PC-3 (cell line): ENCODE data around the gene DOCK10. TPM values are rescaled to one million over a fixed set of nuclear protein-coding genes. Genes with fewer than 3 reads are reported as not detected.
A peak's percentile ranks its signal among the peaks of the same experiment; 100 is the strongest.

ENCODE experiments used
- ATAC-seq: fragments of 200-7000 bp; cut with Tn5 transposase; 2 replicates; pipeline ENCODE4 v1.9.1; 2020; ENCODE audit warnings: mild to moderate bottlenecking, moderate library complexity
- BruUV-seq: library from RNA; stranded (reverse); fragments of 400-500 nt; replicated peaks from 2 replicates; lab custom pipeline; 2021; lab: Mats Ljungman, UMichigan
- CTCF ChIA-PET: fragments of 300-600 bp; sonication (Branson Sonifier 250); formaldehyde crosslinking; loops from one replicate; lab custom pipeline; 2022; ENCODE audit warnings: antibody characterized with exemption; lab: Charles Lee
- POLR2A ChIA-PET: fragments of 300-600 bp; sonication (Branson Sonifier 250); formaldehyde crosslinking; loops from one replicate; lab custom pipeline; 2022; ENCODE audit warnings: antibody characterized with exemption; ENCODE audit not compliant: unreplicated experiment; lab: Charles Lee
- DNase-seq: peaks from one replicate; pipeline ENCODE4 v3.0.0-alpha.2; 2015
- H2AFZ ChIP-seq: fragments of 300-600 bp; sonication (generic); 2 replicates; pipeline ENCODE4 v1.6.0; 2016; ENCODE audit warnings: antibody characterized with exemption, low read length
- H3F3A ChIP-seq: fragments of 300-600 bp; sonication (generic); one replicate; pipeline ENCODE4 v1.6.0; 2017; ENCODE audit warnings: antibody characterized with exemption, low read length, control low read depth, mild to moderate bottlenecking; ENCODE audit not compliant: unreplicated experiment
- H3K27ac ChIP-seq: fragments of 300-600 bp; sonication (generic); 2 replicates; pipeline ENCODE4 v1.5.1; 2016; ENCODE audit warnings: mild to moderate bottlenecking, low read length
- H3K27me3 ChIP-seq: fragments of 300-600 bp; sonication (generic); 2 replicates; pipeline ENCODE4 v1.6.1; 2016; ENCODE audit warnings: low read length, mixed read lengths
- H3K36me3 ChIP-seq: fragments of 300-600 bp; sonication (generic); 2 replicates; pipeline ENCODE4 v1.6.1; 2016; ENCODE audit warnings: low read depth, mixed run types, low read length, mixed read lengths
- H3K4me1 ChIP-seq: fragments of 300-600 bp; sonication (generic); 2 replicates; pipeline ENCODE4 v1.5.1; 2016; ENCODE audit warnings: low read length; ENCODE audit not compliant: insufficient read depth
- H3K4me2 ChIP-seq: fragments of 300-600 bp; sonication (generic); 2 replicates; pipeline ENCODE4 v1.6.0; 2016; ENCODE audit warnings: low read length
- H3K4me3 ChIP-seq: fragments of 300-600 bp; sonication (generic); 2 replicates; pipeline ENCODE4 v1.5.1; 2016; ENCODE audit warnings: mild to moderate bottlenecking, low read length, mixed read lengths
- H3K79me2 ChIP-seq: fragments of 300-600 bp; sonication (generic); 2 replicates; pipeline ENCODE4 v1.6.1; 2017; ENCODE audit warnings: low read length, mixed read lengths
- H3K9ac ChIP-seq: fragments of 300-600 bp; sonication (generic); 2 replicates; pipeline ENCODE4 v1.6.0; 2016; ENCODE audit warnings: mild to moderate bottlenecking, low read length
- H3K9me2 ChIP-seq: fragments of 300-600 bp; sonication (generic); replicated peaks from 2 replicates; pipeline ENCODE4 v1.6.1; 2016; ENCODE audit warnings: mixed run types, low read length, mixed read lengths
- H3K9me3 ChIP-seq: fragments of 300-600 bp; sonication (generic); 2 replicates; pipeline ENCODE4 v1.6.1; 2016; ENCODE audit warnings: low read length, mixed read lengths
- H4K20me1 ChIP-seq: fragments of 300-600 bp; sonication (generic); 2 replicates; pipeline ENCODE4 v1.6.1; 2016; ENCODE audit warnings: low read length, mixed read lengths
- EZH2 ChIP-seq: fragments of 300-600 bp; sonication (generic); IDR thresholded peaks from one replicate; pipeline ENCODE4 v1.6.1; 2017; ENCODE audit warnings: antibody characterized with exemption, mild to moderate bottlenecking, low read length; ENCODE audit not compliant: unreplicated experiment
- EZH2phosphoT487 ChIP-seq: fragments of 300-600 bp; sonication (generic); IDR thresholded peaks from 2 replicates; pipeline ENCODE4 v1.6.1; 2018; ENCODE audit warnings: mild to moderate bottlenecking, antibody characterized with exemption, low read length, borderline replicate concordance
- intact Hi-C: fragments of 100-400 bp; cut with micrococcal nuclease; formaldehyde crosslinking; loops from 2 replicates; pipeline ENCODE4 v1.9.0; 2023
- total RNA-seq: library from RNA; depleted of rRNA; stranded (reverse); fragments of >200 nt; gene quantifications from 2 replicates; pipeline ENCODE4 v1.2.3, GENCODE V29; 2014
- TF ChIP-seq, protein P1 (sequence below): fragments of 300-600 bp; sonication (generic); conservative IDR thresholded peaks from 2 replicates; pipeline ENCODE4 v1.5.1; 2017; ENCODE audit warnings: antibody characterized with exemption, low read depth, mild to moderate bottlenecking, low read length

DOCK10 gene
- total RNA-seq, 1 experiment from 2014 or later, result 23.1 TPM

- H3K9me2 ChIP-seq, result no peaks in the 10 kb centered on the region
- H3F3A ChIP-seq, result no peaks in the 10 kb centered on the region
- H3K4me3 ChIP-seq, result peak overlapping the region; percentile 56
- H3K36me3 ChIP-seq, result 0 out of 2 replicates have a peak, but pooled peaks cover 2% of the 10 kb centered on the region
- POLR2A ChIA-PET, result interaction anchor here (0.6 kb wide), 1 partner anchor 178 kb away, joined by 4 read pairs; no protein-coding TSS in a partner anchor
- TF ChIP-seq, protein P1, sequence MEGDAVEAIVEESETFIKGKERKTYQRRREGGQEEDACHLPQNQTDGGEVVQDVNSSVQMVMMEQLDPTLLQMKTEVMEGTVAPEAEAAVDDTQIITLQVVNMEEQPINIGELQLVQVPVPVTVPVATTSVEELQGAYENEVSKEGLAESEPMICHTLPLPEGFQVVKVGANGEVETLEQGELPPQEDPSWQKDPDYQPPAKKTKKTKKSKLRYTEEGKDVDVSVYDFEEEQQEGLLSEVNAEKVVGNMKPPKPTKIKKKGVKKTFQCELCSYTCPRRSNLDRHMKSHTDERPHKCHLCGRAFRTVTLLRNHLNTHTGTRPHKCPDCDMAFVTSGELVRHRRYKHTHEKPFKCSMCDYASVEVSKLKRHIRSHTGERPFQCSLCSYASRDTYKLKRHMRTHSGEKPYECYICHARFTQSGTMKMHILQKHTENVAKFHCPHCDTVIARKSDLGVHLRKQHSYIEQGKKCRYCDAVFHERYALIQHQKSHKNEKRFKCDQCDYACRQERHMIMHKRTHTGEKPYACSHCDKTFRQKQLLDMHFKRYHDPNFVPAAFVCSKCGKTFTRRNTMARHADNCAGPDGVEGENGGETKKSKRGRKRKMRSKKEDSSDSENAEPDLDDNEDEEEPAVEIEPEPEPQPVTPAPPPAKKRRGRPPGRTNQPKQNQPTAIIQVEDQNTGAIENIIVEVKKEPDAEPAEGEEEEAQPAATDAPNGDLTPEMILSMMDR, result no peak
- TF ChIP-seq EZH2, result no peak
- no peak for TF ChIP-seq EZH2phosphoT487
- H3K27ac ChIP-seq, result peak overlapping the region; percentile 77
- peak overlapping the region; percentile 83 for H3K4me2 ChIP-seq
- DNase-seq, result peak; percentile 81
- BruUV-seq, result no TSS peak
- no peaks in the 10 kb centered on the region for H3K27me3 ChIP-seq
- H3K9me3 ChIP-seq, result no peaks in the 10 kb centered on the region
- H3K4me1 ChIP-seq, result peaks cover 50% of the 10 kb centered on the region
- CTCF ChIA-PET, result interaction anchor here (0.6 kb wide), 1 partner anchor 247 kb away, joined by 3 read pairs; no protein-coding TSS in a partner anchor
- peak; percentile 60 for ATAC-seq
- intact Hi-C loops, result no loop called here
- no peaks in the 10 kb centered on the region for H4K20me1 ChIP-seq
- peak overlapping the region; percentile 48 for H3K9ac ChIP-seq
- H3K79me2 ChIP-seq, result no peaks in the 10 kb centered on the region
- H2AFZ ChIP-seq, result peak overlapping the region; percentile 76
These were observed 156.3 kb downstream of the DOCK10 start for GRCh38 chr2:224885836-224886547.

- H3K4me1 ChIP-seq, result peaks cover 50% of the 10 kb centered on the region
- H3K9ac ChIP-seq, result no peak overlapping the region
- no peaks in the 10 kb centered on the region for H3K79me2 ChIP-seq
- ATAC-seq, result no peak
- no peaks in the 10 kb centered on the region for H3K9me2 ChIP-seq
- intact Hi-C loops, result no loop called here
- no peaks in the 10 kb centered on the region for H3K9me3 ChIP-seq
- POLR2A ChIA-PET, result no interaction called here
- no peaks in the 10 kb centered on the region for H3F3A ChIP-seq
- H3K27me3 ChIP-seq, result no peaks in the 10 kb centered on the region
- DNase-seq, result no peak
- TF ChIP-seq EZH2phosphoT487 (no peak), EZH2 (no peak)
- TF ChIP-seq, protein P1, result no peak
- no TSS peak for BruUV-seq
- no peak overlapping the region for H3K4me3 ChIP-seq
- 0 out of 2 replicates have a peak, but pooled peaks cover 2% of the 10 kb centered on the region for H3K36me3 ChIP-seq
- no peak overlapping the region for H2AFZ ChIP-seq
- CTCF ChIA-PET, result no interaction called here
- H4K20me1 ChIP-seq, result no peaks in the 10 kb centered on the region
- H3K4me2 ChIP-seq, result no peak overlapping the region
- no peak overlapping the region for H3K27ac ChIP-seq
These were observed 157.0 kb downstream of the DOCK10 start for GRCh38 chr2:224885291-224885690.

DNA sequence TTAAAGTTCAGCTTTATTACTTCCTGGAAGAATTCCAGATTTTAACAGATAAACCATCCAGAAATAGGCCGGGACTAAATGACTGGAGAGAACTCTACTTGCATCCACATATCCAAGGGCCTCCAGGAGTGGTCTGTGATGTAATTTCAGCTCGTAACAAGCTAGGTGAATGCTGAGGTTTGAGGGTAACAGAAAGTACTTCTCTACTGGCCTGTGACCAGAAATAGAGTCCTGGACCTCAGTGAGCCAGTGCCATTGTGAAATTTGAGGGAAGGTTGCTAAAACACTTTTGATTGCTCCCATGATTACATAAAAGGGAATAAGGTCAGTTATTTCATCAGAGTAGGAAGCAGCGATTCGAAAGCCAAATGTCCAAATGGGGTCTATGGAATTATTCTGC, 158.1 kb downstream of the DOCK10 start:
- DNase-seq, result no peak
- Histone ChIP-seq H3F3A (no peaks in the 10 kb centered on the region), H2AFZ (no peak overlapping the region), H3K4me3 (no peak overlapping the region), H3K4me2 (no peak overlapping the region), H3K79me2 (no peaks in the 10 kb centered on the region), H3K9me3 (no peaks in the 10 kb centered on the region), H3K4me1 (peaks cover 50% of the 10 kb centered on the region), H4K20me1 (no peaks in the 10 kb centered on the region), H3K36me3 (0 out of 2 replicates have a peak, but pooled peaks cover 2% of the 10 kb centered on the region), H3K9me2 (no peaks in the 10 kb centered on the region), H3K27me3 (no peaks in the 10 kb centered on the region), H3K9ac (no peak overlapping the region), H3K27ac (no peak overlapping the region)
- intact Hi-C loops, result loop anchor here (5.0 kb wide), 1 partner anchor 67 kb away; no protein-coding TSS in a partner anchor
- BruUV-seq, result no TSS peak
- ChIA-PET POLR2A (interaction anchor here (0.8 kb wide), 1 partner anchor 1699 kb away, joined by 3 read pairs; no protein-coding TSS in a partner anchor), CTCF (no interaction called here)
- TF ChIP-seq EZH2, result no peak
- TF ChIP-seq, protein P1, result no peak
- TF ChIP-seq EZH2phosphoT487, result no peak
- no peak for ATAC-seq
